GM18870 (cell line): ENCODE data around the gene SHB.

Experiments
- ATAC-seq: cut with Tn5 transposase; IDR thresholded peaks from one replicate; pipeline ENCODE4 v1.9.1; 2021; ENCODE audit warnings: moderate library complexity; ENCODE audit not compliant: unreplicated experiment

The SHB gene

DNA sequence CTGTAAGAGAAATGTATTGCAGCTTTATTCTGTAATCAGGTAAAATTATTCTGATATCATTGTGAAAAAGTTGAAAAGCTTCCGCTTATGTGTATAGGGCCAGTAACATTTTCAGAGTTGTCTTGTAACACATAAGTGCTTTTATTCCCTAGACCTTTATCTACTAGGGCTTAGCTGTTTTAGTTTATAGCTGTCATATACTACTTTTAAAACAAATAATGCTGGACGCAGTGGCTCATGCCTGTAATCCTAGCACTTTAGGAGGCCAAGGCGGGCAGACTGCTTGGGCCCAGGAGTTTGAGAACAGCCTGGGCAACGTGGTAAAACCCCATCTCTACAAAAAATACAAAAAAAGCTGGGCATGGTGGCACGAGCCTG, 198.2 kb downstream of the SHB start:
- no peak for ATAC-seq

DNA sequence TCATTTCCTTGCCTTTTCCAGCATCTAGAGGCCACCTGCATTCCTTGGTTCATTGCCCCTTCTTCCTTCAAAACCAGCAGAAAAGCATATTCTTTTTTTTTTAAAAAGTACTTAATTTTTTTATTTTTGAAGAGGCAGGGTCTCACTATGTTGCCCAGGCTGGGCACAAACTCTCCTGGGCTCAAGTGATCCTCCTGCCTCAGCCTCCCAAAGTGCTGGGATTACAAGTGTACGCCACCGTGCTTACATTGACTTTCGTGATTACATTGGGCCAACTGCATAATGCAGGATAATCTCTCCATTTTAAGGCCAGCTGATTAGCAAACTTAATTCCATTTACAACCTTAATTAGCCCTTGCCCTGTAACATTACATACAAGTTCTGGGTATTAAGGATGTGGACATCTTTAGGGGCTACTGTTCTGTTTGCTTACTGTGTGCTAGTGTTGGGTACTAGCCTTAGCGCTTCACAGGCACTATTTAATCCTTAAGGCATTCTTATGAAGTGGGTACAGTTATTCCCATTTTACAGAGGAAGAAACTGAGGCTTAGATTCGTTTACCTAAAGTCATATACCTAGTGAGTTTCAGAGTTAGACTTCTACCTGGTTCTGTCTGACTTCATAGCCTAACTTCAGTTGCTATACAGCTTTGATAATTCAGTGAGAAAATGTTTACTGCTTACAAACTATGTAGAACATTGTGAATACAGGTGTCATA, 198.8 kb downstream of the SHB start:
- no peak for ATAC-seq
